Fibroblast of mammary gland (primary cell): ENCODE measurements around the gene LRMDA.
A peak's percentile ranks its signal among the peaks of the same experiment; 100 is the strongest.

Source experiments
- DNase-seq: peaks from one replicate; pipeline ENCODE4 v3.0.0-alpha.2; 2010; ENCODE audit warnings: low read depth
- H3K4me3 ChIP-seq: 2 replicates; pipeline ENCODE4 v1.5.1; 2011; ENCODE audit warnings: low read depth, mild to moderate bottlenecking, low read length, moderate library complexity; ENCODE audit not compliant: control insufficient read depth
- CTCF ChIP-seq: conservative IDR thresholded peaks from 2 replicates; pipeline ENCODE4 v1.5.1; 2011; ENCODE audit warnings: low read depth, low read length, inconsistent platforms; ENCODE audit not compliant: control insufficient read depth, insufficient read depth

The LRMDA gene

DNA sequence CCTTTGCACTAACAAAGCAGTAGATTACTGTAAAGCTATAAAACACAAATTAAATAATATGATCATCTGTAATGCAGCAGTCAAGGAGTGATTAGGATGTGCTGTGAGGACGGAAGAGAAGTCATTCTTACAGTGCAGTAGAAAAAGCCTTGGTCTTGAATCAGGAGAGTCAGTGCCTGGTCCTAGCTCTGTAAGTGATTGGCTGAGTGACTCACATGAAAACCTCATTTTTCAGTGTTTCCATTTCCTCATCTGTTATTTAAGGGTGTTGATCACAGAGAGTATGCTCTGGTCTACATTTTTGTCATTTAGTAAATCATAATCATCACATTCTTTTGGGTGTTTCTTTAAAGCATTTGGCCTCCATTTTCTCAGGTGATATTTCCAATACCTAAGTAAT is 717.8 kb downstream of the LRMDA start:
- no peak for TF ChIP-seq CTCF
- DNase-seq = peak; percentile 31
- H3K4me3 ChIP-seq = no peak overlapping the region

DNA sequence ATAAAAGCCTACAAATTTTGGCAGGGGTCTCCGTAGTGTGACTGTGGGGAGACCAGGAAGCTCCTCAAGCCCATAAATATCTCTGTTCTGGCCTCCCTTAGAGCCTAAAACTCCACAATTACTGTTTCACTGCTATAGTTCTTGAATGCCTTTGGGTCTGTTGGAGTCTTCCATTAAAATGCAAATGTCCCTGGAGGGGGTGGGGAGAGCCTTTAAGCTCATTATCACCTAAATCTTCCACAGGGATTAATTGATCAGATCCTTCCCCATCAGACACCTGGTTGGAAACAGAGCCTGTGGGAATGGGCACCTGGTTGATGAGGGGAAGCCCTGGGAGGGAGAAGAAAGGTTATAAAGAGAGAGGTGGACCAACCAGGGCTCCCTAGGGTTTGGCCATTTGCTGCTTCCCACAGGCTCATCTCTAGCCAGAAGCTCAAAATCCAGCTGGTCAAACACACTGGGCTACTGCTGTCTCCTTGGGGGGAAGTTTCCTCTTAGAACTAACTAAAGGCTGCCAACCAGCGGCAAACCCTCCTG is 718.2 kb downstream of the LRMDA start:
- TF ChIP-seq CTCF = no peak
- no peak for DNase-seq
- no peak overlapping the region for H3K4me3 ChIP-seq

GRCh38 chr10:76150139-76150875 is 718.9 kb downstream of the LRMDA start:
- no peak for TF ChIP-seq CTCF
- peak; percentile 13 for DNase-seq
- no peak overlapping the region for H3K4me3 ChIP-seq

DNA sequence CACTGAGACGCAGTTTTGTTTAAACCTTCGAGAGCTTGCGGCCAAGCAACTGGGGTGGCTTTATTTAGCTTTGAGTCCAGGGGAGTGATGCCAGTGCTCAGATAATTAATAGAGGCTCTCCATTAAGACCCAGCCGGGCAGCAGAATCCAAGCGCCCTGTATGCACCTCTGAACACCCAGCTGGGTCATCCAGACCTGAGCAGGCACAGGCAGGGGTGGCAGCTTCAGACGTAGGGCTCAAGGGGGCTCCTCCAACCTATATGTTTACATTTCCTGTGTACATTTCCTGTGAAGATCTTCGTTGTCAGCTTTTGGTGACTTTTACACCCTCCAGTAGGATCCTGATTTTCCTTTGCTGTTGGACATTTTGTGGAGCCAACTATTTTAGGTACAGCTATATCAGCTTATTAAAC is 719.5 kb downstream of the LRMDA start:
- H3K4me3 ChIP-seq = no peak overlapping the region
- DNase-seq = no peak
- TF ChIP-seq CTCF = no peak

DNA sequence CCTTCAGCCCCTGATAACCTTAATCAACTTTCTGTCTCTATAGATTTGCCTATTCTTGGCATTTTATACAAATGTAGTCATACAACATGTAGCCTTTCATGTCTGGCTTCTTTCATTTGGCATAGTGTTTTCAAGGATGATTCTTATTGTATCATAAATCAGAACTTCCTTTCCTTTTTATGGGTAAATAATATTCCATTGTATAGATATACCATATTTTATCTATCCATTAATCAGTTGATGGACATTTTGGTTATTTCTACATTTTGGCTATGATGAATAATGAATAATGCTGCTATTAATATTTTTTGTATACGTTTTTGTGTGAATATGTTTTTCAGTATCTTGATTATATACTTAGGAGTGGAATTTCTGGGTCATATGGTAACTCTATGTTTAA is 720.8 kb downstream of the LRMDA start:
- TF ChIP-seq CTCF = no peak
- no peak overlapping the region for H3K4me3 ChIP-seq
- no peak for DNase-seq

- H3K4me3 ChIP-seq = no peak overlapping the region
- no peak for TF ChIP-seq CTCF
- DNase-seq = no peak
Measured at GRCh38 chr10:76155961-76156360, 724.5 kb downstream of the LRMDA start.
